ENCODE results near the gene HOXA9. TPM values are rescaled to one million over a fixed set of nuclear protein-coding genes. Genes with fewer than 3 reads are reported as not detected.
A peak's percentile ranks its signal among the peaks of the same experiment; 100 is the strongest.

Gene HOXA9
- total RNA-seq, 1 donor from 2014 or later, result not detected

- Histone ChIP-seq H3K4me3 (ENCODE audit: insufficient read depth, low read depth, low read length) (no peak overlapping the region), H4K20me1 (ENCODE audit: insufficient read depth, low read length) (no peaks in the 10 kb centered on the region), H3K79me2 (ENCODE audit: insufficient read depth, low read length) (no peaks in the 10 kb centered on the region), H3K4me2 (ENCODE audit: low read length) (no peak overlapping the region), H3K9ac (ENCODE audit: low read length) (no peak overlapping the region), H2AFZ (ENCODE audit: low read depth, low read length) (no peak overlapping the region), H3K9me3 (ENCODE audit: insufficient read depth, low read depth, low read length) (peaks cover 8% of the 10 kb centered on the region), H3K27ac (ENCODE audit: low read depth, low read length) (no peak overlapping the region), H3K27me3 (ENCODE audit: insufficient read depth, low read length) (peaks cover 92% of the 10 kb centered on the region), H3K36me3 (ENCODE audit: insufficient read depth, low read length) (no peaks in the 10 kb centered on the region), H3K4me1 (ENCODE audit: insufficient read depth, low read length) (peaks cover 3% of the 10 kb centered on the region)
- TF ChIP-seq EZH2 (IDR thresholded peaks at IDR 0.05; ENCODE audit: insufficient read depth, low read length) (no peak), CTCF (IDR thresholded peaks at IDR 0.05; ENCODE audit: insufficient read depth, low read depth, low read length) (no peak)
- Mint-ChIP-seq H3K27me3 (ENCODE audit: low read depth, unreplicated experiment) (peaks cover 82% of the 10 kb centered on the region), H3K27ac (ENCODE audit: unreplicated experiment) (no peak overlapping the region), H3K9me3 (ENCODE audit: unreplicated experiment) (peaks cover 32% of the 10 kb centered on the region), H3K4me3 (ENCODE audit: unreplicated experiment) (peak overlapping the region; percentile 30), H3K4me1 (ENCODE audit: low read depth, unreplicated experiment) (no peaks in the 10 kb centered on the region), H3K36me3 (ENCODE audit: low read depth, unreplicated experiment) (no peaks in the 10 kb centered on the region)
- DNase-seq (ENCODE audit: low read depth), result no peak
- no peak for FAIRE-seq
Measured at GRCh38 chr7:27159266-27160144, 5.8 kb downstream of the HOXA9 start.

DNA sequence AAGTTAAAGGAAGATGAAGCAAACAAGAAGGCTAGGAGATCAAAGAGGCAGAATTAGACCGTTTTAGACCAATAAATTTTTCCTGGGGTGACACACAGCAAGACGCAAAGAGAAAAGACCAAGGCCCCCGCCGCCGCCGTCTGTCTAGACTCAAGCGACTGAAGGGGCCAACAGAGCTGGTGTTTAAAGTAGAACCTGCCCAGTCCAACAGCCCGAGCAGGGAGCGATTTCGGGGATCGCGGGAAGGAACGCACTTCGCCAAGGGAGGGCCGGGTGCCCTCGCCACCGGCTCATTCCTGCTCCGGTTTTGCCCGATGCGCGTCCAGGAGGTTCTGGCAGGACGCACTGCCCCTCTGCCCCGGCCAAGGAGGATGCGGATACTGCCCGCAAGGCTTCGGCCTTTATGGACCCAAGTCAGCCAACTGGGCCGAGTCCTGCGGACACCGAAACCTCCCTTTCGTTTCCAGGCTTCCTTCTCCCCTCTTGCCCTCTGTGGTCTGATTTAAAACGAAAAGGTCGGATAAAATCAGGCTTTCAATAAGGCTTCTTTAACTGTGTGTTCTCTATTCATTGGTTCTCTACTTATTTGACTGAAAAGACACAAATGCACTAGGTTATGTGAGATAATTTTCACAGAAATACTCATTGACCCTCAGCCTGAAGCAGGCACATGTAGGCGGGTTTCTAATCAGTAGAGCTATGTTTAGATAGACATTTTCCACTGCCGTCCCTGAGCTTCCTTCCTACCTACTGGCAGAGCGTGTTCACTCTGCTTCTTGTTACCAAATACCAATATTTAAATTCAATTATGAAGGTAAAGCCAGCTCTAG, 6.7 kb downstream of the HOXA9 start:
- H3K4me3 Mint-ChIP-seq (ENCODE audit: unreplicated experiment), result no peak overlapping the region
- no peak overlapping the region for H3K9ac ChIP-seq (ENCODE audit: low read length)
- H2AFZ ChIP-seq (ENCODE audit: low read depth, low read length), result no peak overlapping the region
- H3K79me2 ChIP-seq (ENCODE audit: insufficient read depth, low read length), result no peaks in the 10 kb centered on the region
- FAIRE-seq (no peak), DNase-seq (ENCODE audit: low read depth) (no peak)
- no peaks in the 10 kb centered on the region for H3K36me3 Mint-ChIP-seq (ENCODE audit: low read depth, unreplicated experiment)
- peaks cover 33% of the 10 kb centered on the region for H3K9me3 Mint-ChIP-seq (ENCODE audit: unreplicated experiment)
- no peaks in the 10 kb centered on the region for H3K4me1 Mint-ChIP-seq (ENCODE audit: low read depth, unreplicated experiment)
- H3K27me3 Mint-ChIP-seq (ENCODE audit: low read depth, unreplicated experiment), result peaks cover 84% of the 10 kb centered on the region
- H3K4me2 ChIP-seq (ENCODE audit: low read length), result no peak overlapping the region
- H3K36me3 ChIP-seq (ENCODE audit: insufficient read depth, low read length), result no peaks in the 10 kb centered on the region
- peaks cover 92% of the 10 kb centered on the region for H3K27me3 ChIP-seq (ENCODE audit: insufficient read depth, low read length)
- H4K20me1 ChIP-seq (ENCODE audit: insufficient read depth, low read length), result no peaks in the 10 kb centered on the region
- no peak overlapping the region for H3K27ac ChIP-seq (ENCODE audit: low read depth, low read length)
- H3K9me3 ChIP-seq (ENCODE audit: insufficient read depth, low read depth, low read length), result peaks cover 12% of the 10 kb centered on the region
- H3K4me1 ChIP-seq (ENCODE audit: insufficient read depth, low read length), result peaks cover 3% of the 10 kb centered on the region
- TF ChIP-seq EZH2 (IDR thresholded peaks at IDR 0.05; ENCODE audit: insufficient read depth, low read length), result peak; percentile 31
- no peak for TF ChIP-seq CTCF (IDR thresholded peaks at IDR 0.05; ENCODE audit: insufficient read depth, low read depth, low read length)
- H3K27ac Mint-ChIP-seq (ENCODE audit: unreplicated experiment), result peak overlapping the region; percentile 47
- no peak overlapping the region for H3K4me3 ChIP-seq (ENCODE audit: insufficient read depth, low read depth, low read length)

Data from astrocyte (in vitro differentiated cells and primary cell).